GM18868 (cell line): Measurements from ENCODE around the gene APOL2.
"Not testable (repeated sequence)": the region's sequence is repeated elsewhere in the genome, so short reads cannot be mapped to it uniquely, and the experiment has no call there.

ENCODE experiments used
- ATAC-seq: cut with Tn5 transposase; IDR thresholded peaks from one replicate; pipeline ENCODE4 v1.9.1; 2021; ENCODE audit warnings: mild to moderate bottlenecking, moderate library complexity; ENCODE audit not compliant: unreplicated experiment

Gene APOL2

GRCh38 chr22:36223504-36223903 is 15.8 kb downstream of the APOL2 start:
- ATAC-seq = no peak

- no peak for ATAC-seq
Observed at GRCh38 chr22:36222887-36223450, 16.4 kb downstream of the APOL2 start.

GRCh38 chr22:36221799-36222751 is 17.3 kb downstream of the APOL2 start:
- no peak for ATAC-seq

- no peak for ATAC-seq
Observed at GRCh38 chr22:36220451-36220921, 18.8 kb downstream of the APOL2 start.

GRCh38 chr22:36218648-36219193 is 20.6 kb downstream of the APOL2 start:
- ATAC-seq = no peak

GRCh38 chr22:36215981-36216380 is 23.3 kb downstream of the APOL2 start:
- no peak for ATAC-seq

- no peak for ATAC-seq
Observed at GRCh38 chr22:36213586-36213985, 25.7 kb downstream of the APOL2 start.

GRCh38 chr22:36212901-36213300 is 26.4 kb downstream of the APOL2 start:
- ATAC-seq = no peak

- ATAC-seq = no peak
Observed at GRCh38 chr22:36211237-36211861, 28.0 kb downstream of the APOL2 start.

GRCh38 chr22:36210224-36210623 is 29.1 kb downstream of the APOL2 start:
- no peak for ATAC-seq

- ATAC-seq = not testable (repeated sequence)
Observed at GRCh38 chr22:36209488-36209908, 29.8 kb downstream of the APOL2 start.

- no peak for ATAC-seq
Observed at GRCh38 chr22:36208914-36209313, 30.4 kb downstream of the APOL2 start.

- ATAC-seq = no peak
Observed at GRCh38 chr22:36208162-36208765, 31.1 kb downstream of the APOL2 start.

GRCh38 chr22:36206255-36206654 is 33.1 kb downstream of the APOL2 start:
- ATAC-seq = no peak

- not testable (repeated sequence) for ATAC-seq
Observed at GRCh38 chr22:36205573-36205972, 33.8 kb downstream of the APOL2 start.

GRCh38 chr22:36204632-36205015 is 34.7 kb downstream of the APOL2 start:
- ATAC-seq = no peak

- no peak for ATAC-seq
Observed at GRCh38 chr22:36204001-36204631, 35.2 kb downstream of the APOL2 start.

GRCh38 chr22:36203441-36203840 is 35.9 kb downstream of the APOL2 start:
- ATAC-seq = not testable (repeated sequence)

GRCh38 chr22:36202906-36203305 is 36.4 kb downstream of the APOL2 start:
- ATAC-seq = not testable (repeated sequence)

GRCh38 chr22:36201630-36202319 is 37.6 kb downstream of the APOL2 start, which contains the start of gene APOL4:
Gene APOL4 (minus strand): TSS chr22:36201809. CDS start chr22:36201734, 75 bp downstream.
- ATAC-seq = no peak
